Activated naive CD4-positive, alpha-beta T cell treated with anti-CD3 and anti-CD28 coated beads, Interleukin-2, amount 50 U/mL, for 72 hours (primary cell): ENCODE data around the gene PRR36. TPM values are rescaled to one million over a fixed set of nuclear protein-coding genes. Genes with fewer than 3 reads are reported as not detected.
A peak's percentile ranks its signal among the peaks of the same experiment; 100 is the strongest.

Experiments
- ATAC-seq, 2 donors: fragments of 150-1000 bp; cut with Tn5 transposase; 2 replicates each; pipeline ENCODE4 v1.10.0; 2021; ENCODE audit warnings: mild to moderate bottlenecking in 2 of 2, moderate library complexity in 2 of 2
- DNase-seq, 2 donors: peaks; one replicate each; pipeline ENCODE4 v3.0.0; 2021 to 2022; ENCODE audit warnings: low spot score in 2 of 2
- H3K27ac Mint-ChIP-seq, 2 donors: one replicate each; pipeline ENCODE4 v1.8.0; 2022; ENCODE audit warnings: mild to moderate bottlenecking in 2 of 2, mixed read lengths in 2 of 2
- H3K36me3 Mint-ChIP-seq, 2 donors: one replicate each; pipeline ENCODE4 v1.8.0; 2022; ENCODE audit warnings: mixed read lengths in 2 of 2
- H3K9me3 Mint-ChIP-seq, 2 donors: one replicate each; pipeline ENCODE4 v1.8.0; 2022; ENCODE audit warnings: mixed read lengths in 2 of 2
- total RNA-seq, 2 donors: library from RNA; stranded (reverse); gene quantifications; one replicate each; pipeline ENCODE4 v1.2.3, GENCODE V29; 2022

Gene PRR36
- total RNA-seq, 2 donors from 2014 or later: 0.20 to 0.97 TPM

DNA sequence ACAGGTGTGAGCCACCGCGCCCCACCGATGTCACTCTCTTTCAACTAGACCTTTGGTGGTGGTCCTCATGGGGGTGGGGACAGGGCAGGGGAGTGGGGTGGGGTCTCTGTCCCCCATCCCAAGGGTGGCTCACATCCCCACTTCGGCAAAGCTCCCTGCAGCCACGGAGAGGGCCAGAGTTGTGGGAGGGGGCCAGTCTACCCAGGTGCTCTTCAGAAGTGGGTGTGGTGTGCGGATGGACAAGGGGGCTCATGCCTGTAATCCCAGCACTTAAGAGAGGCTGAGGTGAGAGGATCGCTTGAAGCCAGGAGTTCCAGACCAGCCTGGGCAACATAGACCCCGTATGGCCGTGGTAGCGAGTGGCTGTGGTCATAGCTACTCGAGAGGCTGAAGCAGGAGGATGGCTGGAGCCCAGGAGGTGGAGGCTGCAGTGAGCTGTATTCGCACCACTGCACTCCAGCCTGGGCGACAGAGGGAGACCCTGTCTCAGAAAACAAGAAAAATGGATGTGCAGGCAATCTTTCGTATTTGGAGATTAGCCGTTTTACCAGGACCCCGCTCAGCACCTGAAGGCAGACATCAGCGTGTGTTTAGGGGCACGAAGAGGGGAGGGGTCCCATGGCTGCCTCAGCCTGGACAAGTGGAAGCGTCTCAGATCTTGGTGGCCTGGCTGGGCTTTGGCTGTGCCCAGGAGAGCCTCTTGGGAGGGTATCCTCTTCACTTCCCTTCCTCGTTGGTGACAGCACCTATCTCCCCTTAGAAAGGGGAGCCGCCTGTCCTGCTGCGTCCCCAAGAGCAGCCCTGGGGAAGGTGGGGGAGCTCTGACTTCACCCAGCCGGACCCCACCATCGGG is 41.3 kb upstream of the PRR36 start:
- Mint-ChIP-seq H3K36me3 (peaks cover 4 to 5% of the 10 kb centered on the region in 2 donors), H3K27ac (no peak overlapping the region), H3K9me3 (no peaks in the 10 kb centered on the region)
- DNase-seq (no peak), ATAC-seq (no peak)

DNA sequence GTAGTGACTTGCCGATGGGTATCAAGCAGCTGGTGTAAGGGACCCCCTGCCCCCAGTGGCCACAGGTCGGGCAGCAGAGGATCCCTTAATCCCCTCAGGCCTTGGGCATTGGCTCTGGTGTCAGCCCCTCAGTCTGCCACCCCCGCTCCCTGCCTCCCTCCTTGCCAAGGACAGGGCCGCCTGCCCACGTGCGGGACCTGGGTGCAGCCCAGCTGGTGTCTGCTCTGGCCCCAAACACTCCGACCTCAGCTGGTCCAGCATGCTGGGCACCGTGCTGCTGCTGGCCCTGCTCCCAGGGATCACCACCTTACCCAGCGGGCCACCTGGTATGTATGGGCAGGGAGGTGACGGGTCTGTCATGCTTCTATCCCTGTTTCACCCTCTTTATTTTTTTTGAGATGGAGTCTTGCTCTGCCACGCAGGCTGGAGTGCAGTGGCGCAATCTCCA is 40.4 kb upstream of the PRR36 start, which contains the start of gene TGFBR3L:
Gene TGFBR3L, plus strand, starts transcription at position 233 of the 448 bp plus-strand sequence.
- no peak within 1 kb of the TSS for H3K27ac Mint-ChIP-seq
- H3K9me3 Mint-ChIP-seq: no peaks in the 10 kb centered on the region
- H3K36me3 Mint-ChIP-seq: peaks cover 0 to 5% of the 10 kb centered on the region in 2 donors
- ATAC-seq (no peak), DNase-seq (no peak)

DNA sequence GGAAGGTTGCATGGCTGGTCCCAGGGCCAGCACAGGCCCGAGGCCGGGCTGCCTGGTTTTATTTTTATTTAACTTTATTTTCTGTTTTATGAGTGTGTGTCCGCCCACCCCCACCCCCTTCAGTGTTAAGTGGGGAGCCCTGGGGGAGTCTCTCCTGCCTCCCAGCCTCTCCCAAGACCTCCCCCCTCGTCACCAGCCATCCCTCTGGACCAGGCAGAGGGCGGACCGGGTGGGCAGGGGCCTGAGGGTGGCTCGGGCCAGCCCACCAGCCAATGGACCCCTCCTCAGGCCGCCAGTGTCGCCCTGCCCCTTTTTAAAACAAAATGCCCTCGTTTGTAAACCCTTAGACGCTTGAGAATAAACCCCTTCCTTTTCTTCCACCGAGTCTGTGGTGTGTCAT is 39.9 kb upstream of the PRR36 start:
- no peak for DNase-seq

DNA sequence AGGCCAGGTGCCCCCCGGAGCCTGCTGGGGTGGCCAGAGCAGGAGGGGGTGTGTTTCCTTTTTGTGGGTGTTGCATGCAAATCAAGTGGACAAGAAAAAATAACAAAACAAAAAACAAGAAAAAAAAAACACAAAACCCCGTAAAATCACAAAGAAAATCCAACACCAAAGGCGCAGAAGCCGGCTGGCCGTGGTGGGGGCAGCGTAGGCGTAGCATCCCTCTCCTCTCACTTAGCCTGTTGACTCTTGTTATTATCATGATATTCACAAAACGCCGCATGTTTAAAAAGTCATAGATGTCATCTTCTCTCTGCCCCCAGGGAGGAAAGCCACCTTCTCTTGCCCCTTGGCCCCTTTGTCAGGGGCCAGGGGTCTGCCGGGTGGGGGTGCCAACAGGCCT is 39.5 kb upstream of the PRR36 start:
- H3K36me3 Mint-ChIP-seq: peaks cover 0 to 5% of the 10 kb centered on the region in 2 donors
- no peak overlapping the region for H3K27ac Mint-ChIP-seq
- no peak for DNase-seq
- ATAC-seq: no peak
- H3K9me3 Mint-ChIP-seq: no peaks in the 10 kb centered on the region

More for the DNA sequence above, 39.9 kb upstream of the PRR36 start:
- H3K9me3 Mint-ChIP-seq: no peaks in the 10 kb centered on the region
- peaks cover 0 to 5% of the 10 kb centered on the region in 2 donors for H3K36me3 Mint-ChIP-seq
- ATAC-seq: no peak
- no peak overlapping the region for H3K27ac Mint-ChIP-seq

DNA sequence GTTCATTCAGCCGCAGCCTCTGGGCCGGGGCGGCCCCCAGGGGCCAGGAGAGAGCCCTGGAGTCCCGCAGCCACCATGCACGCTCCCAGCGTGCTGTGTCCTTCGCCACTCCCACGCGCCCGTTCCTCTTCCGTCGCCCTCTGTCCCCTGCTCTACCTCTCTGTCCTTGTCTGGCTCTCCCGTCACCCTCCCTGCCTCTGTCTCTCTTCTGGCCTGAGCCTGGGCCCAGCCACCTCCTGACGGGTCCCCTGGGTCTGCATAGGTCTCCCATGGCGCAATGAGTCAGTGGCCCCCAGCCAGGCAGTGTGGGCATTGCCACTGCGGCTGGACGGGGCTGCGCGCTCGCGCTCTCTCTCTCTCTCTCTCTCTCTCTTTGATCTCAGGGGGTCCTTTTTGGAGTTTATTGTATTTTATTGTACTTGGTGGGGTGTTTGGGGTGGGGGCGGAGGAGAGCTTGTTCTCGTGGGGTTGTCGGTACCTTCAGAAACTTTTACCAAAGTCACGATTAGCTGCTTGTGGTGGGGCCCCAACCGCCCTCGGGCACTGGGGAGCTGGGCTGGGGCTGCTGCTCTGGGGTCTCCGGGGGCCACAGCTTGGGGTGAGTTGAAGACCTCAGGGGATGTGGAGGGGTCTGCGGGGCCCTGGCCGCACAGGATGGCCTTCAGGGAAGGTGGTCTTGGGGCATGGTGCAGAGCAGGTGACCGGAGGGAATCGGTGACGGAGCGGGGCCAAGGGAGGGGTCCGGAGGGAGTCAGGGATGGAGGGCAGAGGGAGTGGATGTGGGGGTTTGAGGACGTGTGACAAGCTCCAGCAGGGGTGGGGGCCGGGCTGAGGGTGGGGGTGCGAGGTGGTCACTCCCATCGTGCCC is 38.7 kb upstream of the PRR36 start:
- H3K27ac Mint-ChIP-seq: no peak overlapping the region
- no peak for ATAC-seq

DNA sequence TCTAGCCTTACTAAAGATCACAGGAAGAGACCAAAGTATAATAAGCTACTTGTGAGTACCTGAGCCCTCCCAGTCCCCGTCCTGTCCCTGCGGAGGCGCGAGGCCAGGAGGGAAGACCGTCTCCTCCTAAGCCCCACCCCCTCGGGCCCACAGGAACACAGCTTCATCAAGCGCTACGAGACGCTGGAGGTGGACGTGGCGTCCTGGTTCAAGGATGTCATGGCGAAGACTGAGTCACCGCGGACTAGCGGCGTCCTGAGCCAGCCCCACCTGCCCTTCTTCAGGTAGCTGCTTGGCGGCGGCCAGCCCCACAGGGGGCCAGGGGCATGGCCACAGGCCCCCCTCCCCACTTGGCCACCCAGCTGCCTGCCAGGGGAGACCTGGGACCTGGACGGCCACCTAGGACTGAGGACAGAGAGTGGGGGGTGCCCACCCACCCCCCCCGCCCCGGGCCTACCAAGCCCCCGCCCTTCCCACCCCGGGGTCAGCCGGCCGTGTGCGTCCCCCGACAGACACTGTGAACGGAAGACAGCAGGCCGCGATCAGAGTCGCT is 38.0 kb upstream of the PRR36 start:
- H3K36me3 Mint-ChIP-seq: peaks cover 0 to 5% of the 10 kb centered on the region in 2 donors
- DNase-seq (no peak), ATAC-seq (no peak)
- no peaks in the 10 kb centered on the region for H3K9me3 Mint-ChIP-seq
- no peak overlapping the region for H3K27ac Mint-ChIP-seq

More for the DNA sequence above, 38.7 kb upstream of the PRR36 start:
- Mint-ChIP-seq H3K36me3 (peaks cover 0 to 5% of the 10 kb centered on the region in 2 donors), H3K9me3 (no peaks in the 10 kb centered on the region)
- no peak for DNase-seq

DNA sequence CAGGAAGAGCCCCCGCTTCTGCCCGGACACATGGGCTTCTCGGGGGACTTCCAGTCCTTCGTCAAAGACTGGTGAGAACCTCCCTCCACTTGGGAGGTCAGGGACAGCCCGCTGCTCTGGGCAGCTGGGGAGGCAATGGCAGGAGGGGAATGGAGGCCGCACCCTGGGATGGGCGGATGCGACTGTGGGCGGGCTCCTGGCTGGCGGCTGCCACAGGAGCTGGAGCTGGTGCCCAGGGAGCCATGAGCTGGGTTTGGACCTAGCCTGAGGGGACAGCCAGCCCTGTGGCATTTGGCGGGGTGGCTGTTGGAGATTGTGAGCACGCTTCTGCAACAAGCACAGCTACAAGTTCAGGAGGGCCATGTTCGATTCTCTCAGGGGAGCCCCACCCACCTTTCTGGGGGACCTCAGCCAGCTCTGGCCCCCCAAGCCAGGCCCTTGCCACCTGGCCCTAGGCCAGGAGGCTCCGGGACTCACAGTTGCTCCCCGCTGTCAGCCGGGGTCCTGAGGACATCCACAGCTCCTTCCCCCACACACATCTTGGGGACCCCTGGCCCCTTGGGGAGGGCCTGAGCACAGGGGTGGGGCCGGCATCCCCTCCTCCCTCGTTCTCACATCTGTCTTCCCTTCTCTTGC is 37.4 kb upstream of the PRR36 start:
- DNase-seq (no peak), ATAC-seq (no peak)
- peak overlapping the region in 1 of 2 donors; percentile 72 for H3K27ac Mint-ChIP-seq
- no peaks in the 10 kb centered on the region for H3K9me3 Mint-ChIP-seq
- peaks cover 0 to 5% of the 10 kb centered on the region in 2 donors for H3K36me3 Mint-ChIP-seq

DNA sequence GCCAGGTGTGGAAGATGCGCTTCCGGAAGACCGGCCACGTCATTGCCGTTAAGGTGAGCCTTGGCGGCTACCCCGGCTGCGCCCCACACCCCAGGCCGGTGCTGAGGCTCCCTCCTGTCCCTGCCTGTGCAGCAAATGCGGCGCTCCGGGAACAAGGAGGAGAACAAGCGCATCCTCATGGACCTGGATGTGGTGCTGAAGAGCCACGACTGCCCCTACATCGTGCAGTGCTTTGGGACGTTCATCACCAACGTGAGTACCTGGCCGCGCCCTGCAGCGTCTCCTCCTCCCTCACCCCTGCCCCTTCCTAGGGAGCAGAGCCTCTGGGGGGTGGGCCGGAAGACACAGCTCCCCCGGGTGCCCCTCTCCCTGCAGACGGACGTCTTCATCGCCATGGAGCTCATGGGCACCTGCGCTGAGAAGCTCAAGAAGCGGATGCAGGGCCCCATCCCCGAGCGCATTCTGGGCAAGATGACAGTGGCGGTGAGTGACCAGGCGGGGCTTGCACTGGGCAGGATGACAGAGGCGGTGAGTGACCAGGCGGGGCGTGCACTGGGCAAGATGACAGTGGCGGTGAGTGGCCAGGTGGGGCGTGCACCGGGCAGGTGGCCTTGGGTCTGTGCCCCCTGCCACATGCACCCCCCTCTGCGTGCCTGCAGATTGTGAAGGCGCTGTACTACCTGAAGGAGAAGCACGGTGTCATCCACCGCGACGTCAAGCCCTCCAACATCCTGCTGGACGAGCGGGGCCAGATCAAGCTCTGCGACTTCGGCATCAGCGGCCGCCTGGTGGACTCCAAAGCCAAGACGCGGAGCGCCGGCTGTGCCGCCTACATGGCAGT is 36.4 kb upstream of the PRR36 start:
- no peak for ATAC-seq
- Mint-ChIP-seq H3K36me3 (peaks cover 0 to 5% of the 10 kb centered on the region in 2 donors), H3K27ac (no peak overlapping the region), H3K9me3 (no peaks in the 10 kb centered on the region)
- DNase-seq: no peak

DNA sequence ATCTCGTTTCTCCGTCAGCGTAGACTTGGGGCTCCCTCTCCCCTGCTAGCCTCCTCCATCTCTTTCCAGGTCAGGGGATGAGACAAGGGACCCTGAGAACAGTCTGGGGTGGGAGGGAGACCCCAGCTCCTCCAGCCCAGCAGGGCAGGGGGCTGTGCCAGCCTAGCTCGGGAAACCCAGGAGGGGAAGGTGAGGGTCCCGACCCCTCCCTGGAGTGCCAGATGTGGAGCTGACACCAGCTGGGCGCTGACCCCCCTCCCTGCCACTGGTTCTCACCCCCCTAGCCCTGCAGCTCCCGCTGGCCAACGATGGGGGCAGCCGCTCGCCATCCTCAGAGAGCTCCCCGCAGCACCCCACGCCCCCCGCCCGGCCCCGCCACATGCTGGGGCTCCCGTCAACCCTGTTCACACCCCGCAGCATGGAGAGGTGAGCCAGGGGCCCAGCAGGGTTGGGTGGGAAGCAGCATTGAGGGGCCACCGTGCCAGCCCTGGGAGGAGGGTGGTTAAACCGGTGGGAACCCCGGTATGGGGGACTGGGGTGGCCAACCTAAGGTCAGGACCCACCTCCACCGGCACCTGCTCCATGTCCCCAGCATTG is 35.4 kb upstream of the PRR36 start:
- Mint-ChIP-seq H3K36me3 (peaks cover 8 to 12% of the 10 kb centered on the region in 2 donors), H3K9me3 (no peaks in the 10 kb centered on the region), H3K27ac (no peak overlapping the region)
- ATAC-seq (no peak), DNase-seq (no peak)

DNA sequence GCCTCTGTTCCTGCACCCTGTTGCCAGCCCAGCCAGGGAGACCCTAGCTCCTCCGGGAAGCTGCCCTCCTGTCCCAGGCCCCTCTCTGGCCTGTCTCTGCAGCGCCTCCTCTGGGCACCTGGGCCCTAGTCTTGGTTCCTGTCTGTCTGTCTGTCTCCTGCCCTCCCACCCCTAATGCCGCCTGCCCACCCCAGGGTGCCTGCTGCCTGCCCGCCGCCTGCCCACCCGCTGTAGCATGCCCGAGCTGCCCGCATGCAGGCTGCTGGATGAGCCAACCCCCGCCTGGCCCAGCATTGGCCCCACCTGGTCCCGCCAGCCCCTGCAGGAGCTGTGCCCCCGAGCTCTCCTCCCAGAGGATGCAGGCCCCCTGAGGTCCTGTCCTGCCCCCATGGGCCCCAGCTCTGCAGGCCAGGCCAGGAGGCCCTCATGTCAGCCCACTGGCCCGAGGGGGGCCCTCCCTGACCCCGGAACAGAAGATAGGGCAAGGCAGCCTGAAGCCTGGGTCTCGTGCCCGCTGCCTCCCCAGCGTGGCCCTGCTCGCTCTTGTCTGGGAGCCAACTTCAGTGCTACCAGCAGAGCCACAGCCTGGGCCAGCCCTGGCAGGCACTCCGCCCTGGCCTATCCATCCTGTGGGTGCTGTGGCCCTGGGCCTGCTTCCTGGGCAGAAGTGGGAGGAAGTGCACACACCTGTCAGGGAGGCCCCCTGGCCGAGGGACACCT is 34.7 kb upstream of the PRR36 start:
- Mint-ChIP-seq H3K9me3 (no peaks in the 10 kb centered on the region), H3K36me3 (peaks cover 10 to 15% of the 10 kb centered on the region in 2 donors), H3K27ac (no peak overlapping the region)
- DNase-seq: peak in 1 of 2 donors; percentile 56
- no peak for ATAC-seq

DNA sequence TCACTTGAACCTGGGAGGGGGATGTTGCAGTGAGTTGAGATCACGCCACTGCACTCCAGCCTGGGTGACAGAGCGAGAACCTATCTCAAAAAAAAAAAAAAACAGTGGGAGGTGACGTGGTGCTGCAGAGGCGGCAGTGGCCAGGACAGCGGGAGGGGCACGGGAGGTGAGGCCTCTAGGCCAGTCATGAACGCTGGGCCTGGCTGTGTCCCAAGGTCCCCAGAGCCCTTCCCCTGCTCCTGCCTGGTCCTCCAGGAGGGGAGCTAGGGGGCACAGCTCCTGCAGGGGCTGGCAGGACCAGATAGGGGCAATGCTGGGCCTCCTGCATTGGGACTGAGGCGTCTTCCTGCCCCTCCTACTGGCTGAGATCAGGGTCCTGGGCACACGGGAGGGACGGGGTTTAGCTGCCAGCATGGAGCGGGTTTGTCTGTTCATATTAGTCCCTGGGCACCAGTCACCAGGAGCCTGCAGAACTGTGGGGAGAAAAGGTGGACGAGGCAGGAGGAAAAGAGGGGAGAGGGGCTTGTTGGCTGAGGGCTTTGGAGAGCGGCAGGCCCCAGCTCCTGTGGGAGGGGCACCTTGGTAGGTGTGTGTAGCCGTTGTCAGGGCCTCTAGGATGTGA is 34.0 kb upstream of the PRR36 start:
- Mint-ChIP-seq H3K9me3 (no peaks in the 10 kb centered on the region), H3K36me3 (peaks cover 10 to 15% of the 10 kb centered on the region in 2 donors), H3K27ac (no peak overlapping the region)
- DNase-seq (peak in 1 of 2 donors; percentile 54), ATAC-seq (no peak)

DNA sequence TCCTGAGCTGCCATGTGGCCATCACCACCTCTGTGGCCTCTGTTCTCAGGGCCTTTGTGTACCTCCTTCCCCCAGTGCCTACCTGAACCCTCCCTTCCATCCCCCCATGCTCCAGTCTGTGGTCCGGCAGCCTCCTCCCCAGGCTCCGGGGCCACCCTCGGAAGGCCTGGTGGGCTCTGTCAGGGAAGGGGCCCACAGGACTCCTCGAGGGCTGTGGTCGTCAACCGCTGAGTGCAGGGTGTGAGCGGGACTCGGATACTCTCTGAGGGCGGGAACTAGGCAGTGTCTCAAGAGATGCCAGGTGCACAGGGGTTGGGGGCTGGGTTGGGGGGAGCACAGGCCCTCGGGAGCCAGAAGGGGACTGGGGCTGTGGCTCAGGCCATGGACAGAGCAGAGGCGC is 33.4 kb upstream of the PRR36 start:
- ATAC-seq: no peak
- no peak overlapping the region for H3K27ac Mint-ChIP-seq
- H3K9me3 Mint-ChIP-seq: no peaks in the 10 kb centered on the region
- peaks cover 10% of the 10 kb centered on the region in 2 donors for H3K36me3 Mint-ChIP-seq
- no peak for DNase-seq

DNA sequence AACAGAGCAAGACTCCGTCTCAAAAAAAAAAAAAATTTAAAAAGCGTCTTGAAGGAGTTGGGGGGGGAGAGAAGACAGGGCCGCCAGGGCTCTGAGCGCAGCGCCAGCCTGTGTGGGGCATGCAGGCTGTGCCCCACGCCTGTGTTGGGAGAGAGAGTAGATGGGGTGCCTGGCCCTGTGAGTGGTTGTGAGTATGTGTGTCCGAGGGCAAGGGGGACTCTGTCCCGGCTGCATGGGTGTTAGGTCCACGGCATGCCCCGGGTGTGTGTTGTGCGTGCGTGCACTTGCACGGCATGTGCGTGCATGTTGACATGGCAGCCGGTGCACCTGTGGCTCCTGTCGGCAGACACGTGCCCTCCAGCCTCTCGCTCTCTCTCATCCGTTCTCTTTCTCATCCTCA is 32.9 kb upstream of the PRR36 start:
- ATAC-seq (no peak), DNase-seq (no peak)
- peaks cover 10% of the 10 kb centered on the region in 2 donors for H3K36me3 Mint-ChIP-seq
- H3K27ac Mint-ChIP-seq: peak overlapping the region in 1 of 2 donors; percentile 60
- H3K9me3 Mint-ChIP-seq: no peaks in the 10 kb centered on the region

DNA sequence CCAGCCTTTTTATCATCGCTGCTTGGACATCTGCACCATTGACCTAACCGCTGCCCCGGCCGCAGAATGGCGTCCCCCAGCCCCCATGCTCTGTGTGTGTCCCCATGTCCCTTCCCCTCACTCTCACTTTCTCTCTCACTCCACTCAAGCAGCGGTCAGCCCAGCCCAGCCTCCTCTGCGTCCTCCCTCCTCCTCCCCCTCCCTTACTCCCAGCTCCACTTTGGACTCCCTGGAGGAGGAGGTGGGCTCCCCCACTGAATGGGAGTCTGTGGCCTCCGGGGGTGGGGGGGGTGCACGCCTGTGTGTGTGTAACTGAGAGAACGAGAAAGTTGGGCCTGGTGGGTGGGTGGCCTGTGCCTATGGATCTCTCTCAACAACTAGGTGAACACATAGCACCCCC is 31.7 kb upstream of the PRR36 start:
- ATAC-seq: no peak
- H3K9me3 Mint-ChIP-seq: no peaks in the 10 kb centered on the region
- H3K27ac Mint-ChIP-seq: peak overlapping the region; percentile 50 to 96
- no peak for DNase-seq
- H3K36me3 Mint-ChIP-seq: peaks cover 10% of the 10 kb centered on the region in 2 donors
